WTC11 (cell line): ENCODE data around the gene NCOA1. TPM values are rescaled to one million over a fixed set of nuclear protein-coding genes. Genes with fewer than 3 reads are reported as not detected.

Source experiments
- ATAC-seq: fragments of 200-7000 bp; cut with Tn5 transposase; 2 replicates; pipeline ENCODE4 v1.10.0; 2021; ENCODE audit warnings: mild to moderate bottlenecking, moderate library complexity
- CTCF ChIA-PET: fragments of 300-600 bp; sonication (Branson Sonifier 250); formaldehyde crosslinking; loops from one replicate; lab custom pipeline; 2021; ENCODE audit warnings: antibody characterized with exemption; lab: Charles Lee
- POLR2A ChIA-PET: fragments of 350-600 bp; sonication (Branson Sonifier 250); formaldehyde crosslinking; loops from one replicate; lab custom pipeline; 2021; ENCODE audit warnings: antibody characterized with exemption; lab: Charles Lee
- DNase-seq: peaks from one replicate; pipeline ENCODE4 v3.0.0; 2021; ENCODE audit warnings: low spot score
- H3K27ac Mint-ChIP-seq: 2 replicates; pipeline ENCODE4 v1.8.0; 2021; ENCODE audit warnings: mixed read lengths
- H3K27me3 Mint-ChIP-seq: 2 replicates; pipeline ENCODE4 v1.8.0; 2021; ENCODE audit warnings: low read depth, mild to moderate bottlenecking, moderate library complexity, mixed read lengths
- H3K36me3 Mint-ChIP-seq: 2 replicates; pipeline ENCODE4 v1.8.0; 2021; ENCODE audit warnings: mixed read lengths
- H3K4me1 Mint-ChIP-seq: 2 replicates; pipeline ENCODE4 v1.8.0; 2022; ENCODE audit warnings: mixed read lengths
- H3K4me3 Mint-ChIP-seq: 2 replicates; pipeline ENCODE4 v1.8.0; 2021; ENCODE audit warnings: mild to moderate bottlenecking, moderate library complexity, mixed read lengths
- H3K9me3 Mint-ChIP-seq: 2 replicates; pipeline ENCODE4 v1.8.0; 2021; ENCODE audit warnings: mixed read lengths
- AR ChIP-seq: fragments of 250-450 bp; sonication (Bioruptor Pico); IDR thresholded peaks from 2 replicates; pipeline ENCODE4 v1.9.0; 2021; ENCODE audit warnings: mild to moderate bottlenecking
- CREM ChIP-seq: sonication (generic); formaldehyde crosslinking; IDR thresholded peaks from 2 replicates; pipeline ENCODE4 v1.8.1; 2022; ENCODE audit warnings: mild to moderate bottlenecking, missing genetic modification reagents, moderate library complexity
- E2F4 ChIP-seq: sonication (generic); formaldehyde crosslinking; IDR thresholded peaks from 2 replicates; pipeline ENCODE4 v1.8.1; 2022; ENCODE audit warnings: low read depth, mild to moderate bottlenecking, moderate library complexity, missing genetic modification reagents, borderline replicate concordance
- ESRRA ChIP-seq: sonication (generic); formaldehyde crosslinking; IDR thresholded peaks from 2 replicates; pipeline ENCODE4 v1.8.1; 2022; ENCODE audit warnings: mild to moderate bottlenecking, missing genetic modification reagents, borderline replicate concordance
- FOXK1 ChIP-seq: sonication (generic); formaldehyde crosslinking; IDR thresholded peaks from 2 replicates; pipeline ENCODE4 v1.8.0; 2022; ENCODE audit warnings: mild to moderate bottlenecking, moderate library complexity, missing genetic modification reagents
- HMGA2 ChIP-seq: fragments of 250-450 bp; sonication (Bioruptor Pico); IDR thresholded peaks from 2 replicates; pipeline ENCODE4 v1.4.0; 2021; ENCODE audit warnings: mild to moderate bottlenecking, moderate library complexity
- HMGXB4 ChIP-seq: sonication (generic); formaldehyde crosslinking; IDR thresholded peaks from 2 replicates; pipeline ENCODE4 v1.8.1; 2023; ENCODE audit warnings: mild to moderate bottlenecking, moderate library complexity, missing genetic modification reagents
- JAZF1 ChIP-seq: fragments of 250-450 bp; sonication (Bioruptor Pico); IDR thresholded peaks from 2 replicates; pipeline ENCODE4 v1.9.0; 2021; ENCODE audit warnings: moderate library complexity, mild to moderate bottlenecking, inconsistent platforms
- KAT7 ChIP-seq: sonication (generic); formaldehyde crosslinking; IDR thresholded peaks from 2 replicates; pipeline ENCODE4 v1.8.1; 2023; ENCODE audit warnings: missing genetic modification reagents, mild to moderate bottlenecking, borderline replicate concordance
- MAX ChIP-seq: sonication (generic); formaldehyde crosslinking; IDR thresholded peaks from 2 replicates; pipeline ENCODE4 v1.8.0; 2022; ENCODE audit warnings: mild to moderate bottlenecking, missing genetic modification reagents
- NR2C2 ChIP-seq: sonication (generic); formaldehyde crosslinking; IDR thresholded peaks from 2 replicates; pipeline ENCODE4 v1.8.0; 2022; ENCODE audit warnings: mild to moderate bottlenecking, missing genetic modification reagents
- STAT6 ChIP-seq: sonication (generic); formaldehyde crosslinking; conservative IDR thresholded peaks from 2 replicates; pipeline ENCODE4 v1.8.1; 2023; ENCODE audit warnings: mild to moderate bottlenecking, low read depth, missing genetic modification reagents, moderate library complexity
- TEAD1 ChIP-seq: sonication (generic); formaldehyde crosslinking; IDR thresholded peaks from 2 replicates; pipeline ENCODE4 v1.8.0; 2022; ENCODE audit warnings: mild to moderate bottlenecking, missing genetic modification reagents
- ZNF121 ChIP-seq: sonication (generic); formaldehyde crosslinking; IDR thresholded peaks from 2 replicates; pipeline ENCODE4 v1.8.0; 2023; ENCODE audit warnings: missing genetic modification reagents
- ZNF263 ChIP-seq: sonication (generic); formaldehyde crosslinking; IDR thresholded peaks from 2 replicates; pipeline ENCODE4 v1.8.1; 2022; ENCODE audit warnings: low read depth, mild to moderate bottlenecking, moderate library complexity, missing genetic modification reagents
- ZNF317 ChIP-seq: sonication (generic); formaldehyde crosslinking; IDR thresholded peaks from 2 replicates; pipeline ENCODE4 v1.8.1; 2023; ENCODE audit warnings: low read depth, mild to moderate bottlenecking, moderate library complexity, missing genetic modification reagents, borderline replicate concordance
- ZNF671 ChIP-seq: fragments of 250-450 bp; sonication (Bioruptor Pico); IDR thresholded peaks from 2 replicates; pipeline ENCODE4 v1.8.0; 2021; ENCODE audit warnings: mild to moderate bottlenecking
- total RNA-seq: library from RNA; stranded (reverse); gene quantifications from 3 replicates; pipeline ENCODE4 v1.2.3, GENCODE V29; 2021

Gene NCOA1
- total RNA-seq, 1 experiment from 2014 or later = 16.9 TPM

- ATAC-seq = no peak
- POLR2A ChIA-PET = no interaction called here
- no peaks in the 10 kb centered on the region for H3K9me3 Mint-ChIP-seq
These were observed 176.5 kb downstream of the NCOA1 start for GRCh38 chr2:24667542-24667941.

GRCh38 chr2:24671230-24671629 lies 180.2 kb downstream of the NCOA1 start:
- Mint-ChIP-seq H3K36me3 (no peaks in the 10 kb centered on the region), H3K27me3 (no peaks in the 10 kb centered on the region), H3K9me3 (no peaks in the 10 kb centered on the region), H3K27ac (no peak overlapping the region), H3K4me1 (no peaks in the 10 kb centered on the region), H3K4me3 (no peak overlapping the region)
- DNase-seq (no peak), ATAC-seq (no peak)
- ChIA-PET CTCF (no interaction called here), POLR2A (no interaction called here)
- no peak for TF ChIP-seq MAX (CRISPR knock-in tag)
- no peak for TF ChIP-seq NR2C2 (CRISPR knock-in tag)
- no peak for TF ChIP-seq FOXK1 (CRISPR knock-in tag)
- TF ChIP-seq E2F4 (CRISPR knock-in tag) = no peak
- no peak for TF ChIP-seq ZNF317 (CRISPR knock-in tag)
- TF ChIP-seq STAT6 (CRISPR knock-in tag) = no peak

More at GRCh38 chr2:24667542-24667941, 176.5 kb downstream of the NCOA1 start:
- Mint-ChIP-seq H3K4me3 (no peak overlapping the region), H3K4me1 (no peaks in the 10 kb centered on the region), H3K27me3 (no peaks in the 10 kb centered on the region), H3K27ac (peak overlapping the region; percentile 38; the same call in 1 of the 2 replicates), H3K36me3 (no peaks in the 10 kb centered on the region)
- TF ChIP-seq ESRRA (CRISPR knock-in tag) = no peak
- no peak for TF ChIP-seq FOXK1 (CRISPR knock-in tag)
- TF ChIP-seq JAZF1 (CRISPR knock-in tag) = no peak
- TF ChIP-seq CREM = no peak
- TF ChIP-seq HMGXB4 (CRISPR knock-in tag) = no peak
- TF ChIP-seq KAT7 (CRISPR knock-in tag) = no peak
- no peak for TF ChIP-seq ZNF263 (CRISPR knock-in tag)
- CTCF ChIA-PET = no interaction called here
- DNase-seq = no peak

GRCh38 chr2:24672589-24672988 lies 181.5 kb downstream of the NCOA1 start:
- ATAC-seq (no peak), DNase-seq (no peak)
- no peaks in the 10 kb centered on the region for H3K27me3 Mint-ChIP-seq
- H3K27ac Mint-ChIP-seq = no peak overlapping the region
- TF ChIP-seq ZNF121 (CRISPR knock-in tag) = no peak
- no peak for TF ChIP-seq ZNF671 (CRISPR knock-in tag)
- TF ChIP-seq HMGA2 (CRISPR knock-in tag) = no peak
- no peak for TF ChIP-seq E2F4 (CRISPR knock-in tag)
- no peak for TF ChIP-seq NR2C2 (CRISPR knock-in tag)
- no peak for TF ChIP-seq AR (CRISPR knock-in tag)
- TF ChIP-seq TEAD1 (CRISPR knock-in tag) = no peak
- CTCF ChIA-PET = no interaction called here
- no peak overlapping the region for H3K4me3 Mint-ChIP-seq
- H3K9me3 Mint-ChIP-seq = no peaks in the 10 kb centered on the region
- H3K36me3 Mint-ChIP-seq = no peaks in the 10 kb centered on the region
- POLR2A ChIA-PET = no interaction called here
- no peaks in the 10 kb centered on the region for H3K4me1 Mint-ChIP-seq
